Endothelial cell of umbilical vein (primary cell): Measurements from ENCODE around the gene CFAP77. TPM values are rescaled to one million over a fixed set of nuclear protein-coding genes. Genes with fewer than 3 reads are reported as not detected.
A peak's percentile ranks its signal among the peaks of the same experiment; 100 is the strongest.

Source experiments
- BruUV-seq: library from RNA; stranded (reverse); fragments of 400-500 nt; replicated peaks from 2 replicates; lab custom pipeline; 2021; lab: Mats Ljungman, UMichigan
- CTCF ChIA-PET: fragments of 300-600, 350-600 bp; sonication (Branson Sonifier 250); formaldehyde crosslinking; loops from one replicate; lab custom pipeline; 2021; ENCODE audit warnings: antibody characterized with exemption, inconsistent platforms; lab: Charles Lee
- POLR2A ChIA-PET: fragments of 300-600, 350-600 bp; sonication (Branson Sonifier 250); formaldehyde crosslinking; loops from one replicate; lab custom pipeline; 2021; ENCODE audit warnings: antibody characterized with exemption, inconsistent platforms; lab: Charles Lee
- DNase-seq: peaks from one replicate; pipeline ENCODE4 v3.0.0-alpha.2; 2011; ENCODE audit warnings: low read depth, low spot score
- FAIRE-seq: peaks from 2 replicates; lab custom pipeline; 2011; peaks lifted over from hg19 to GRCh38; lab: Jason Lieb, UNC
- H2AFZ ChIP-seq: 2 replicates; pipeline ENCODE4 v1.6.0; 2012; ENCODE audit warnings: low read depth, low read length, control low read depth, inconsistent platforms
- H3K27ac ChIP-seq: 2 replicates; pipeline ENCODE4 v1.5.1; 2011; ENCODE audit warnings: low read depth, mild to moderate bottlenecking, control low read depth, low read length, moderate library complexity; ENCODE audit not compliant: insufficient read depth
- H3K27me3 ChIP-seq, 2 experiments: 2 replicates each; pipeline versions ENCODE4 v1.6.0 to v1.6.1; 2011; ENCODE audit warnings: low read length in 2 of 2, mixed read lengths in 1 of 2; ENCODE audit not compliant: control insufficient read depth in 2 of 2, insufficient read depth in 2 of 2
- H3K36me3 ChIP-seq, 2 experiments: 2 replicates in 1 of 2; 3 replicates in 1 of 2; pipeline ENCODE4 v1.5.1; 2011; ENCODE audit warnings: low read length in 2 of 2, mild to moderate bottlenecking in 1 of 2, moderate library complexity in 1 of 2; ENCODE audit not compliant: control insufficient read depth in 2 of 2, insufficient read depth in 2 of 2; ENCODE audit errors: extremely low read depth in 1 of 2
- H3K4me1 ChIP-seq: 3 replicates; pipeline ENCODE4 v1.5.1; 2011; ENCODE audit warnings: mild to moderate bottlenecking, low read length; ENCODE audit not compliant: control insufficient read depth, insufficient read depth; ENCODE audit errors: extremely low read depth
- H3K4me2 ChIP-seq: 2 replicates; pipeline ENCODE4 v1.6.1; 2011; ENCODE audit warnings: low read length, control low read depth, mixed read lengths; ENCODE audit not compliant: insufficient read depth
- H3K4me3 ChIP-seq, 3 experiments: fragments of 200-600 bp in 1 of 3; sonication (generic), shearing (Covaris generic) in 1 of 3; replicated peaks in 1 of 3; 2 replicates each; pipeline ENCODE4 v1.5.1; 2011 to 2016; ENCODE audit warnings: control low read depth in 3 of 3, low read length in 3 of 3, mild to moderate bottlenecking in 2 of 3, inconsistent platforms in 1 of 3, low read depth in 1 of 3, moderate library complexity in 1 of 3; ENCODE audit not compliant: insufficient read depth in 1 of 3
- H3K79me2 ChIP-seq: 2 replicates; pipeline ENCODE4 v1.6.0; 2012; ENCODE audit warnings: low read length, inconsistent platforms; ENCODE audit not compliant: control insufficient read depth, insufficient read depth
- H3K9ac ChIP-seq: replicated peaks from 2 replicates; pipeline ENCODE3; 2011; ENCODE audit warnings: low read length, control low read depth; ENCODE audit not compliant: insufficient read depth; ENCODE audit errors: extremely low read depth
- H3K9me1 ChIP-seq: replicated peaks from 3 replicates; pipeline ENCODE4 v1.6.0; 2011; ENCODE audit warnings: mild to moderate bottlenecking, low read length; ENCODE audit not compliant: control insufficient read depth, insufficient read depth; ENCODE audit errors: extremely low read depth
- H3K9me3 ChIP-seq: replicated peaks from 2 replicates; pipeline ENCODE4 v1.5.1; 2012; ENCODE audit warnings: low read length, inconsistent platforms; ENCODE audit not compliant: control insufficient read depth, insufficient read depth
- H4K20me1 ChIP-seq: replicated peaks from 2 replicates; pipeline ENCODE3; 2011; ENCODE audit warnings: mild to moderate bottlenecking, low read length; ENCODE audit not compliant: control insufficient read depth, insufficient read depth; ENCODE audit errors: extremely low read depth
- EZH2 ChIP-seq: IDR thresholded peaks from 2 replicates; pipeline ENCODE4 v1.6.1; 2012; ENCODE audit warnings: borderline replicate concordance, low read depth, mild to moderate bottlenecking, moderate library complexity, low read length, inconsistent platforms; ENCODE audit not compliant: severe bottlenecking
- FOS ChIP-seq: IDR thresholded peaks from 2 replicates; pipeline ENCODE4 v1.6.1; 2011; ENCODE audit warnings: mild to moderate bottlenecking, low read length, moderate library complexity, borderline replicate concordance; ENCODE audit not compliant: insufficient read depth
- GATA2 ChIP-seq: IDR thresholded peaks from 2 replicates; pipeline ENCODE4 v1.7.0; 2011; ENCODE audit warnings: low read depth, mild to moderate bottlenecking, moderate library complexity, mixed read lengths, low read length; ENCODE audit not compliant: insufficient read length, insufficient read depth
- JUN ChIP-seq: IDR thresholded peaks from 2 replicates; pipeline ENCODE4 v1.6.1; 2011; ENCODE audit warnings: borderline replicate concordance, low read depth; ENCODE audit not compliant: insufficient read length, insufficient read depth
- MYC ChIP-seq: IDR thresholded peaks from one replicate; pipeline ENCODE4 v1.6.1; 2011; ENCODE audit warnings: mild to moderate bottlenecking, low read depth, low read length
- POLR2A ChIP-seq: IDR thresholded peaks from 2 replicates; pipeline ENCODE4 v1.6.1; 2012; ENCODE audit warnings: low read depth, mild to moderate bottlenecking, control low read depth, low read length
- POLR2AphosphoS5 ChIP-seq: IDR thresholded peaks from 2 replicates; pipeline ENCODE4 v1.6.1; 2012; ENCODE audit warnings: low read depth, mild to moderate bottlenecking, control low read depth, low read length, moderate library complexity; ENCODE audit not compliant: insufficient read depth
- dilution Hi-C: fragments of 300-500 bp; cut with MboI; formaldehyde crosslinking; loops from one replicate; pipeline ENCODE4 v1.15.0; 2019; ENCODE audit warnings: low sequenced_read_pairs; ENCODE audit not compliant: extremely low pct_ligation_motif_present
- intact Hi-C: fragments of 100-400 bp; cut with micrococcal nuclease; formaldehyde crosslinking; loops from one replicate; pipeline ENCODE4 v1.10.0; 2022
- polyA plus RNA-seq, 4 experiments: library from polyadenylated mRNA; depleted of rRNA in 3 of 4; stranded (reverse) in 3 of 4; unstranded in 1 of 4; fragments of >200 nt; gene quantifications; 2 replicates each; pipeline versions ENCODE4 v1.2.1 to v1.2.3, GENCODE V29; 2011 to 2012; ENCODE audit warnings: missing spikeins in 1 of 4
- total RNA-seq: library from RNA; stranded (reverse); gene quantifications from 2 replicates; pipeline ENCODE4 v1.2.3, GENCODE V29; 2021
- TF ChIP-seq, protein P1 (sequence below), 2 donors: IDR thresholded peaks; 1 replicate in 1 of 2; 2 replicates in 1 of 2; pipeline ENCODE4 v1.5.1; 2011; ENCODE audit warnings: low read length in 2 of 2, mild to moderate bottlenecking in 2 of 2, moderate library complexity in 2 of 2, control low read depth in 1 of 2, inconsistent platforms in 1 of 2, low read depth in 1 of 2; ENCODE audit not compliant: insufficient read depth in 1 of 2; ENCODE audit errors: extremely low read depth in 1 of 2
- TF ChIP-seq, protein P2 (sequence below): IDR thresholded peaks from 2 replicates; pipeline ENCODE4 v1.6.1; 2011; ENCODE audit not compliant: insufficient read depth, insufficient read length

CFAP77 gene
- total and polyA plus RNA-seq, 2 donors (not counting 3 experiments of a cell fraction or from before 2014, with no cell fraction given): not detected

DNA sequence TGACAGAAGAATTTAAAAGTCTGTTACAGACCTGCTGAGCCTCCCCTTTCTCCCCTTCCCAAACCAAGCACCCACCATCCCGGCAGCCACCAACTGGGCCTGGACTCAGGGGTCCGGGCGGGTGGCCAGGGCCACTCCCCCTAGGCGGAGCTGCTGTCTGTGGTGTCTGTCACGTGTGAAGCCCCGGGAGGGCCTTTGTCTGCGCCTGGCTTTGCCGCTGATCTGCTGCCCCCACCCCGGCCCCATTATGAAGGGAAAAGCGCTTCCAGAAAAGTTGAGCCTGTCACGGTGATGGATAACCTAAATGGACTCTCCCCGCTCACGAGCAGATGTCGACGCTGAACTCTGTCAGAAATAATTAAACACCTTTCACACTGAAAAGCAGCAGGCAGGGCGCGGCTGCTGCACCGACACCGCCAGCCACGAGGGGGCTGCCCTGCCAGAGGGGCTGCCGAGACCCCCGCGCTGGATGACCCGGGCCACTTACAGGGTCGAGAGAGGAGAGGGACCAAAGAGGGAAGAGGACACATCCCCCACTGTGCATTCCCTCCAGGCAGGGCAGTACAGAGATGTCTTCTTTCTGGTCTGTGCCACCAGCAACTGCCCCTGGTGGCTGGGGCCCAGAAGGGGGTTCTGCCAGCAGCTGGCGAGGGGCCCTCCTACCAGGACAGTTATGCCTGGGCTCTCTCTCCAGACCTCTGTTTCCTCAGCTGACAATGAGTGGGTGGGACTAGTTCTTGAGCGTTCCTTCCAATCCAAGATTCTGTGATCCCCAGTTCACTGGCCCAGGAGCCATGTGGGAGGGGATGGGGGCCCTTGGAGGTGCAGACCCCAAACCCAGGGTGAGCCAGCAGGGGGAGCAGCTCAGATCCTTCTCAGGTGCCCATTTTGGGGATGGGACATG, 136.4 kb downstream of the CFAP77 start:
- no peak for FAIRE-seq
- Histone ChIP-seq H3K9me1 (no peaks in the 10 kb centered on the region), H2AFZ (peak overlapping the region; percentile 51), H3K9ac (no peak overlapping the region), H3K9me3 (no peaks in the 10 kb centered on the region), H3K27ac (no peak overlapping the region), H4K20me1 (no peaks in the 10 kb centered on the region), H3K4me2 (peak overlapping the region; percentile 25), H3K4me3 (peak overlapping the region in 1 of 3 experiments; percentile 9), H3K4me1 (peaks cover 14% of the 10 kb centered on the region), H3K36me3 (no peaks in the 10 kb centered on the region), H3K79me2 (no peaks in the 10 kb centered on the region), H3K27me3 (peaks cover 0 to 3% of the 10 kb centered on the region in 2 experiments)
- no TSS peak for BruUV-seq
- TF ChIP-seq, protein P1, sequence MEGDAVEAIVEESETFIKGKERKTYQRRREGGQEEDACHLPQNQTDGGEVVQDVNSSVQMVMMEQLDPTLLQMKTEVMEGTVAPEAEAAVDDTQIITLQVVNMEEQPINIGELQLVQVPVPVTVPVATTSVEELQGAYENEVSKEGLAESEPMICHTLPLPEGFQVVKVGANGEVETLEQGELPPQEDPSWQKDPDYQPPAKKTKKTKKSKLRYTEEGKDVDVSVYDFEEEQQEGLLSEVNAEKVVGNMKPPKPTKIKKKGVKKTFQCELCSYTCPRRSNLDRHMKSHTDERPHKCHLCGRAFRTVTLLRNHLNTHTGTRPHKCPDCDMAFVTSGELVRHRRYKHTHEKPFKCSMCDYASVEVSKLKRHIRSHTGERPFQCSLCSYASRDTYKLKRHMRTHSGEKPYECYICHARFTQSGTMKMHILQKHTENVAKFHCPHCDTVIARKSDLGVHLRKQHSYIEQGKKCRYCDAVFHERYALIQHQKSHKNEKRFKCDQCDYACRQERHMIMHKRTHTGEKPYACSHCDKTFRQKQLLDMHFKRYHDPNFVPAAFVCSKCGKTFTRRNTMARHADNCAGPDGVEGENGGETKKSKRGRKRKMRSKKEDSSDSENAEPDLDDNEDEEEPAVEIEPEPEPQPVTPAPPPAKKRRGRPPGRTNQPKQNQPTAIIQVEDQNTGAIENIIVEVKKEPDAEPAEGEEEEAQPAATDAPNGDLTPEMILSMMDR (IDR thresholded peaks at IDR 0.05; ENCODE audit: extremely low read depth in 1 of 2, insufficient read depth in 1 of 2, low read depth in 1 of 2, low read length in 2 of 2): peak; percentile 44 to 64
- no peak for TF ChIP-seq GATA2
- intact Hi-C loops: loop anchor here (1.0 to 2.0 kb wide), 2 partner anchors 29 to 40 kb away; no protein-coding TSS in a partner anchor
- dilution Hi-C loops: no loop called here
- ChIA-PET POLR2A (no interaction called here), CTCF (interaction anchor here (0.8 to 1.4 kb wide), 2 partner anchors 14 to 23 kb away, joined by 3 to 5 read pairs; no protein-coding TSS in a partner anchor)
- peak; percentile 32 for DNase-seq

DNA sequence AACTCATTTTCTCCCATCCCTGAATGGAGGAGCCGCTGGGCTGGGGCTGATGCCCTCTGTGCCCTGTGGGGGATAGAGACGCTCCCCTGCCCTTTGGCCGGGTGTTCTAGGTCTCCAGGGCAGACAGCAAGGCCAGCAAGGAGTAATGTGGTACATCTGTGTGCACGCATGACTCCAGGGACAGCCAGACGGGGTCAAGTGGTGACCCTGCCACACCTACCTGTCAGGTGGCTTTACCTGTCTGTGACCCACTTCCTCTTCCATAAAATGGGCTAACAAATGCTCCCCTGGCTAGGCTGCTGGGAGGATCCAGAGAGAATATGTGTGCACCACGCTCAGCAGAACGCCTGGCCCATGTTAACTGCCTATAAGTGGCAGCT, 137.0 kb downstream of the CFAP77 start:
- Histone ChIP-seq H3K27me3 (peaks cover 0 to 3% of the 10 kb centered on the region in 2 experiments), H2AFZ (no peak overlapping the region), H3K27ac (no peak overlapping the region), H3K4me1 (peaks cover 14% of the 10 kb centered on the region), H3K4me2 (no peak overlapping the region), H3K36me3 (no peaks in the 10 kb centered on the region), H3K79me2 (no peaks in the 10 kb centered on the region), H3K4me3 (no peak overlapping the region), H3K9me1 (no peaks in the 10 kb centered on the region), H3K9ac (no peak overlapping the region), H3K9me3 (no peaks in the 10 kb centered on the region), H4K20me1 (no peaks in the 10 kb centered on the region)
- FAIRE-seq (no peak), DNase-seq (no peak)
- TF ChIP-seq EZH2: no peak
- no peak for TF ChIP-seq POLR2AphosphoS5
- TF ChIP-seq FOS: no peak
- TF ChIP-seq, protein P1 (IDR thresholded peaks at IDR 0.05; ENCODE audit: extremely low read depth in 1 of 2, insufficient read depth in 1 of 2, low read depth in 1 of 2, low read length in 2 of 2): no peak
- no peak for TF ChIP-seq JUN
- no peak for TF ChIP-seq POLR2A
- TF ChIP-seq, protein P2, sequence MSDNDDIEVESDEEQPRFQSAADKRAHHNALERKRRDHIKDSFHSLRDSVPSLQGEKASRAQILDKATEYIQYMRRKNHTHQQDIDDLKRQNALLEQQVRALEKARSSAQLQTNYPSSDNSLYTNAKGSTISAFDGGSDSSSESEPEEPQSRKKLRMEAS: no peak
- no peak for TF ChIP-seq GATA2
- no peak for TF ChIP-seq MYC
- CTCF ChIA-PET: interaction anchor here (0.8 to 1.4 kb wide), 3 partner anchors 14 to 40 kb away, joined by 3 to 5 read pairs (median 3); no protein-coding TSS in a partner anchor
- POLR2A ChIA-PET: no interaction called here
- no TSS peak for BruUV-seq
- dilution Hi-C loops (no loop called here), intact Hi-C loops (loop anchor here (2.0 kb wide), 1 partner anchor 40 kb away; no protein-coding TSS in a partner anchor)
